ENCODE data around the gene PNP. TPM values are rescaled to one million over a fixed set of nuclear protein-coding genes. Genes with fewer than 3 reads are reported as not detected.
A peak's percentile ranks its signal among the peaks of the same experiment; 100 is the strongest.

Gene PNP
- total RNA-seq, 4 donors from 2014 or later, result 1.6 to 7.5 (median 3.0) TPM

GRCh38 chr14:20456971-20457370 lies 12.2 kb upstream of the PNP start:
- no peak overlapping the region for H3K4me3 ChIP-seq
- ATAC-seq (no peak), DNase-seq (no peak)
- H3K36me3 ChIP-seq, result peaks cover 0 to 49% of the 10 kb centered on the region in 2 donors
- H3K4me1 ChIP-seq, result peaks cover 34 to 41% of the 10 kb centered on the region in 2 donors
- peak overlapping the region; percentile 86 to 98 (median 98) for H3K27ac ChIP-seq
- H3K27me3 ChIP-seq, result no peaks in the 10 kb centered on the region
- TF ChIP-seq POLR2A (IDR thresholded peaks at IDR 0.05), result no peak
- no peak for TF ChIP-seq CTCF (IDR thresholded peaks at IDR 0.05 in 4 of 5, conservative IDR thresholded peaks at IDR 0.05 in 1 of 5)
- intact Hi-C loops (cut with DNase I; ENCODE audit: low total_unique reads) (no loop called here), in situ Hi-C loops (cut with MboI; ENCODE audit: low sequenced_read_pairs in 4 of 4) (loop anchor here (25.0 kb wide), 2 partner anchors 120 to 580 kb away; partner anchors contain the start of genes CCNB1IP1 (in 3 of the 4), PARP2 (in 3 of the 4), NDRG2 (in 1 of the 4) and RNASE13 (in 1 of the 4))
- no peaks in the 10 kb centered on the region for H3K9me3 ChIP-seq

GRCh38 chr14:20458031-20458789 lies 11.0 kb upstream of the PNP start:
- in situ Hi-C loops (cut with MboI; ENCODE audit: low sequenced_read_pairs in 4 of 4), result loop anchor here (25.0 kb wide), 2 partner anchors 121 to 579 kb away; partner anchors contain the start of genes CCNB1IP1 (in 3 of the 4), PARP2 (in 3 of the 4), NDRG2 (in 1 of the 4) and RNASE13 (in 1 of the 4)
- H3K4me1 ChIP-seq, result peaks cover 31 to 36% of the 10 kb centered on the region in 2 donors
- ATAC-seq, result no peak

GRCh38 chr14:20460458-20461224 lies 8.6 kb upstream of the PNP start:
- ATAC-seq, result no peak
- intact Hi-C loops (cut with DNase I; ENCODE audit: low total_unique reads), result loop anchor here (1.0 to 2.0 kb wide), 3 partner anchors 117 to 579 kb away; partner anchors contain the start of gene PARP2

More at GRCh38 chr14:20458031-20458789, 11.0 kb upstream of the PNP start:
- no peak for DNase-seq
- no peak for TF ChIP-seq POLR2A (IDR thresholded peaks at IDR 0.05)
- TF ChIP-seq CTCF (IDR thresholded peaks at IDR 0.05 in 4 of 5, conservative IDR thresholded peaks at IDR 0.05 in 1 of 5), result no peak
- H3K9me3 ChIP-seq, result no peaks in the 10 kb centered on the region
- peaks cover 0 to 42% of the 10 kb centered on the region in 2 donors for H3K36me3 ChIP-seq
- no peaks in the 10 kb centered on the region for H3K27me3 ChIP-seq
- peak overlapping the region in 3 of 4 donors; percentile 33 to 98 (median 86) for H3K27ac ChIP-seq
- intact Hi-C loops (cut with DNase I; ENCODE audit: low total_unique reads), result no loop called here
- no peak overlapping the region for H3K4me3 ChIP-seq

More at GRCh38 chr14:20460458-20461224, 8.6 kb upstream of the PNP start:
- H3K27ac ChIP-seq, result peak overlapping the region; percentile 98 to 99 (median 98)
- H3K9me3 ChIP-seq, result no peaks in the 10 kb centered on the region
- H3K4me3 ChIP-seq, result peak overlapping the region; percentile 93 to 99 (median 96)
- H3K4me1 ChIP-seq, result peaks cover 22 to 24% of the 10 kb centered on the region in 2 donors
- TF ChIP-seq CTCF (IDR thresholded peaks at IDR 0.05 in 4 of 5, conservative IDR thresholded peaks at IDR 0.05 in 1 of 5) (no peak), POLR2A (IDR thresholded peaks at IDR 0.05) (no peak)
- peaks cover 0 to 42% of the 10 kb centered on the region in 2 donors for H3K36me3 ChIP-seq
- H3K27me3 ChIP-seq, result no peaks in the 10 kb centered on the region
- in situ Hi-C loops (cut with MboI; ENCODE audit: low sequenced_read_pairs in 4 of 4), result loop anchor here (10.0 to 25.0 kb wide), 4 partner anchors 46 to 577 kb away; partner anchors contain the start of genes CCNB1IP1 (in 3 of the 4), PARP2 (in 3 of the 4), ANG (in 1 of the 4) and NDRG2 (in 1 of the 4)
- DNase-seq, result no peak

Data from gastrocnemius medialis (tissue), 4 donors.